NCI-H345 (cell line): ENCODE results near the gene RAB13.
A peak's percentile ranks its signal among the peaks of the same experiment; 100 is the strongest.
"Not testable (repeated sequence)": the region's sequence is repeated elsewhere in the genome, so short reads cannot be mapped to it uniquely, and the experiment has no call there.

ENCODE experiments used
- DNase-seq: peaks from one replicate; lab custom pipeline; 2025; lab: John Stamatoyannopoulos, UW

The RAB13 gene

GRCh38 chr1:153985941-153986761 lies at the start of gene RAB13:
Gene RAB13, minus strand, starts transcription at chr1:153986339. Its CDS starts 103 bp downstream, at chr1:153986236.
- peak; percentile 61 for DNase-seq

DNA sequence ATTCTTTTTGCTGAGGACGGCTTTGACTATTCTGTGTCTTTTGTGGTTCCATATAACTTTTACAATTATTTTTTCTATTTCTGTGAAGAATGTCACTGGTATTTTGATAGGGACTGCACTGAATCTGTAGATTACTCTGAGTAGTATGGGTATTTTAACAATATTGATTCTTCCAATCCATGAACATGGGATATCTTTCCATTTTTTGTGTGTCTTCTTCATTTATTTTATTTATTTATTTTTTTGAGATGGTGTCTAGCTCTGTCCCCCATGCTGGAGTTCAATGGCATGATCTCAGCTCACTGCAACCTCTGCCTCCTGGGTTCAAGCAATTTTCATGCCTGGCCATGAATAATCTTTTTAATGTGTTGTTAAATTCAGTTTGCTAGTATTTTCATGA lies 47.6 kb upstream of the RAB13 start:
- not testable (repeated sequence) for DNase-seq

DNA sequence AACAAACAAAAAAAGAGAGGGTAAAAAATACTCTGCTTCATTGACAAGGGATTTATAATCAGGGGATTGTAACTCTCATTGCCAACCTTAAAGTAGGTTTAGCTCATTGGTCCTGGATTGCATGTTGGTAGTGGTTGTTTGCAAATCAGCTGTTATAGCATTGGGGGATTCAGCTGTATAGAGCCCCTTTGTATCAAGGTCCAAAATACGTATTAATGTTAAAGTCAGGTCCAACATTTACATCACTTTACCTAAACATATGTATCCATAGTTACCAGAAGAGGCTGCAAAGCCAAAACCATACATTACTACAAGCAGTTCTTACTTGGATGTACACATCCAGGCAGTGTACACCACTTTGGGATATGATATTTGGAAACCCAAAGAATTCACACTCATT lies 33.8 kb upstream of the RAB13 start:
- no peak for DNase-seq

GRCh38 chr1:154019269-154019668 lies 33.1 kb upstream of the RAB13 start:
- DNase-seq = no peak

- no peak for DNase-seq
These were observed 28.2 kb upstream of the RAB13 start for GRCh38 chr1:154014154-154014907.

DNA sequence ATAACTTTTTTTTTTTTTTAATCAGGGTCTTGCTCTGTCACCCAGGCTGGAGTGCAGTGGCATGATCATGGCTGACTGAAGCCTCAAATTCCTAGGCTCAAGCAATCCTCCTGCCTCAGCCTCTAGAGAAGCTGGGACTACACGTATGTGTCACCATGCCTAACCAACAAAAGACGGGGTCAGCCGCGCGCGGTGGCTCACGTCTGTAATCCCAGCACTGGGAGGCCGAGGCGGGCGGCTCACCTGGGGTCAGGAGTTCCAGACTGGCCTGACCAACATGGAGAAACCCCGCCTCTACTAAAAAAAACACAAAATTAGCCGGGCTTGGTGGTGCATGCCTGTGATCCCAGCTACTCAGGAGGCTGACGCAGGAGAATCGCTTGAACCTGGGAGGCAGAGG lies 26.4 kb upstream of the RAB13 start:
- DNase-seq = not testable (repeated sequence)

- DNase-seq = no peak
These were observed 26.0 kb upstream of the RAB13 start for GRCh38 chr1:154012129-154012528.

DNA sequence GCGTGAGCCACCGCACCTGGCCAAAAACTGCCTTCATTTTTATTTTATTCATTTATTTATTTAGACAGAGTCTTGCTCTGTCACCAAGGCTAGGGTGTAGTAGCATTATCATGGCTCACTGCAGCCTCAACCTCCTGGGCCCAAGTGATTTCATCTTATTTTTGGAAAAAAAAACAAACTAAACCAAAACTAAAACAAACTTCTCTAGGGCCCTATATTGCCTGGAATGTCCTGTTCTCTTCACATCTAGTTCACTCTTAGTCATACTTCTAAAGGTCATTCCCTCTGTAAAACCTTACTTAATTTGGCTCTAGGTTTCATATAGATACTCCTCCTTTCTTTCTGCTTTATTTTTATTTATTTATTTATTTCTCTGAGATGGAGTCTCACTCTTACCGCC lies 20.0 kb upstream of the RAB13 start:
- no peak for DNase-seq

DNA sequence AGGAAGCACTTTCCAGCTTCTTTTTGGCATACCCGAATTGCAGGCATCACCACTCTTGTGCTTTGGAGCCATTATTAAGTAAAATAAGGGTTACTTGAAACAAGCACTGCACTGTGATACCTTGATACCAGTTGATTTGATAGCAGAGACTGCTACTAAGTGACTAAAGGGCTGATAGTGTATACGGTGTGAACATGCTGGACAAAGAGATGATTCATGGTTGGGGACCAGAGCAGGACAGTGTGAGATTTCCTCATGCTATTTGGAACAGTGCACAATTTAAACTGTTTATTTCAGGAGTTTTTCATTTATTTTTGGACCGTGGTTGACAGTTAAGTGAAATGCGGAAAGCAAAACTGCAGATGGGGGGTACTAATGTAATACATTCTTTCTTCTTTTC lies 14.3 kb upstream of the RAB13 start:
- DNase-seq = no peak

- not testable (repeated sequence) for DNase-seq
These were observed 10.7 kb upstream of the RAB13 start for GRCh38 chr1:153996882-153997281.

DNA sequence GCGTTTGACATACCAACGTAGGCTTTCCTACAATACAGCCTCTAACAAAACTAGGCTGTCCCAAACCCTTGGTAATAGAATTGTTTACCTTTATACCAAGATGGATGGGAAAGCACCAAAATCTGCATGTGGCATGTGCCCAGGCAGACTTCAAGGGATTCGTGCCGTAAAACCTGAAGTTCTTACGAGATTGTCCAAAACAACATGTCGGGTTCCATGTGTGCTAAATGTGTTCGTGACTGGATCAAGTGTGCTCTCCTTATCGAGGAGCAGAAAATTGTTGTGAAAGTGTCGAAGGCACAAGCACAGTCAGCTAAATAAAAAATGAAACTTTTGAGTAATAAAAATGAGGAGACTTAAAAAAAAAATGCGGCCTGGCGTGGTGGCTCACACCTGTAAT lies 9.5 kb upstream of the RAB13 start:
- DNase-seq = no peak

DNA sequence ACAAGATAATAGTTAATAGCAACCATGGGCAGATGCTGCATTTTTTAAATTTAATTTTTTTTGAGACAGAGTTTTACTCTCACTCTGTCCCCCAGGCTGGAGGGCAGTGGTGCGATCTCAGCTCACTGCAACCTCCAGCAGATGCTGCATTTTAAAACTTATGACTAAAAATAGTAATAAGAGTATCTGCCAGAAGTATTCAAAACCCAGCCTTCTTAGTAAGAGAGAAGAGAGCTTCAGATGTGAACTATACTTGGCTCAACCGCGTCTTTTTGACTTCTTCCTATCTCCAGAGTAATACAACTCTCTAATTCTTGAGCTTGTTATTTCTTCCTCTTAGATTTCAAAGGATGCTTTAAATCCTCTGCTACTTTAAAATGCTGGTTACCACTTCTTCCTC lies 9.1 kb upstream of the RAB13 start:
- no peak for DNase-seq

GRCh38 chr1:153991806-153992205 lies 5.7 kb upstream of the RAB13 start:
- no peak for DNase-seq

DNA sequence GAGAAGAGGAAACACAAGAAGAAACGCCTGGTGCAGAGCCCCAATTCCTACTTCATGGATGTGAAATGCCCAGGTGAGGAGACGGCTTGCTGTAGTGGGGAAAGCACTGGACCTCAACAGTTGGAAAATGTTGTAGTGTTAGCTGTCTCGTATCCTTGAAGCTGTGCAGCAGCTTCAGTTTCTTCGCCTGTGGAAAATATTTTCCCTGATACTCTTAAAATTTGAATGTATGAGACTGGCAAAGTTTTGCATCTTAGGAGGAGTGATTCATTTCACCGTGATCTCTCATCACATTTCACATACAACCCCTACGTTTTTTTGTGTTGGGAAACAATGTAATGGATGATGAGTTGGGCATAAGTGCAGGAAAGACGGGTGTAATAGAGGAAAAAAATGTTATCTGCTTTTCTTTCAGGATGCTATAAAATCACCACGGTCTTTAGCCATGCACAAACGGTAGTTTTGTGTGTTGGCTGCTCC lies 5.1 kb upstream of the RAB13 start:
- DNase-seq = no peak

GRCh38 chr1:153990468-153991150 lies 4.5 kb upstream of the RAB13 start, which contains the start of gene RPS27:
Gene RPS27, plus strand, starts transcription at chr1:153990762. Its CDS starts 35 bp downstream, at chr1:153990797.
- DNase-seq = peak; percentile 100

DNA sequence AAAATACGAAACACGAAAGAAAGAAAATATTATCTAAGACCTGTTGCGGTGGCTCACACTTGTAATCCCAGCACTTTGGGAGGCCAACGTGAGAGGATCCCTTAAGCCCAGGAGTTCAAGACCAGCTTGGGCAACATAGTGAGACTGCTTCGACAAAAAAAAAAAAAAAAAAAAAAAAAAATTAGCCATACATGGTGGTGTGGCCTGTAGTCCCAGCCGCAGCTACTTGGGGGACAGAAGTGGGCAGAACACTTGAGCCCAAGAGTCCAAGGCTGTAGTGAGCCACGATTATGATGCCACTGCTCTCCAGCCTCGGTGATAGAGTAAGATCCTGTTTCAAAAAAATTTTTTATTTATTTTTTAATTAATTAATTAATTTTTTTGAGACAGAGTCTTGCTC lies 1.5 kb upstream of the RAB13 start:
- DNase-seq = no peak

- no peak for DNase-seq
These were observed 712 bp downstream of the RAB13 start for GRCh38 chr1:153985341-153985912.

DNA sequence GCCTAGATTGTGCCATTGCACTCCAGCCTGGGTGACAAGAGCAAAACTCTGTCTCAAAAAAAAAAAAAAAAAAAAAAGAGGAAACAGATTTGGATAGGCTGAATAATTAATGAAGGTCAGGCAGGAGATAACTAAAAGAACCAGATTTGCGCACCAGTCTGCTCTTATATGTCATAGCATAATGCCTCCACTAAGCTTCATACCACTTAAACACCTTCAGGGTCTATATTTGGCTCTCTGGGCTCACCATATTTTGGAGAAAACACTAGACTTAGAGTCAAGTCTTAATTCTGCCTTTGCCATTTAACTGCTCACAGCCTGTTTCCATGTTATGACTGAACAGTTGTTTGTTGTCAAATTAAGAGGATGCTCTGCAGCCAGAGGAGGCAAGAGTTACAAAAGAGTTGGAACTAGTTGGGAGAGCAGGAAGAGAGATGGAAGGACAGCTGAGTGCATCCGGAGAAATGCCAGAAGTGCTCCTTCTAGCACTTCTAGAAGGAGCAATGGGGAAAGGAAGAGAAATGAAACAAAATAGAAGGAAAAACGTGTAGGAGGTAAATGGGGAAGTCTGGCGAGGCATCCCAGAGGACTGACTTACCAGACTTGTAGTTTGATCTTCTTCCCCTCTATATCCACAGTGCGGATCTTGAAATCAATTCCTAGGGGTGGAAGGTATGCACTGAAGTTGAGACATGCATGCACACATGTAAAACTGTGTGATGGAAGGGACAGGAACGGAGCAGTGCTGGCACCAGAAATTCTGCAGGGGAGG lies 1.8 kb downstream of the RAB13 start:
- DNase-seq = no peak

DNA sequence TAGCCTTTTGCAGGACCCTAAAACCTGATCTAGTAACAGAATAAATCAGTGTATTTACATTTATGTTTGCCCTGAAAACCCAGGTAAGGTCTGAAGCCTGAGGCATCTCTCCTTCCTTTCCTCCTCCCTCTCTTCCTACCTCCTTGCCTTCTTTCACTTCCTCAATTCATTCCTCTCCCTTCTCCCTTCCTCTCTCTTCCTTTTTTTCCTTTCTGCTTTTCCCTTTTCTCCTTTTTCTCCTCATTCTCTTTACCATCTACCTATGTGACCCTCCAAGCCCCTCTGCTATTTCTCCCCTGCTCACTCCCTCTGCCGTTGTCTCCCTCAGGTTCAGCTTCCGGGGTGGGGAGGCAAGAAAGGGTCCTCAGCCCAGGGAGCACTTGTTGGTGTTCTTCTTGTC lies 4.4 kb downstream of the RAB13 start:
- not testable (repeated sequence) for DNase-seq

GRCh38 chr1:153979091-153979490 lies 7.0 kb downstream of the RAB13 start:
- not testable (repeated sequence) for DNase-seq

DNA sequence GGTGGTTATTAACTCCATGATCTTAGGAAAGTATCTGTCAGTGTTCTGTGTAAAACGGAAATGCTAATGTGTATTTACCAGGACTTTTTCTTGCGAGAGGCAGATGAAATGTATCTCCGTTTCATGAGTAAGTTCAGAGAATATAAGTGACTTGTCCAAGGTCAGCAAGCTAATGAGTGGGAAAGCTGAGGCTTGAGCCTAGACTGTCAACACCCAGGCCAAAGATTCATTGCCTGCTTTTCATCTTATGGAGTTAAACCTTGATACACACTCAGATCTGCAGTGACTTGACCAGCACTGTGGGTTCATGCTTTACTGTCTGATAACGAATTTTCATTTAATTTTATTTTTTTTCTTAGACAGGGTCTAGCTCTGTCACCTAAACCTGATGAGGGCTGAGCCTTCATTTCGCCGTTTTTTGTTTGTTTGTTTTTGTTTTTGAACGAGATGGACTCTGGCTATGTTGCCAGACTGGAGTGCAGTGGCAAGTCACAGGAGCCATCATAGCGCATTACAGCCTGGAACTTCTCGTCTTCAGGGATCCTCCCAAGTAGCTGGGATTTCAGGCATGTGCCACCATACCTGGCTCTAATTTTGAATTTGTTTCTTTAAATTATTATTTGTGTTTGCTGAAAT lies 7.7 kb downstream of the RAB13 start:
- no peak for DNase-seq
